HepG2 (cell line): ENCODE data around the gene TMEM156.

ENCODE experiments used
- CHD2 ChIP-seq: IDR thresholded peaks from 2 replicates; pipeline ENCODE4 v1.6.1; 2011; ENCODE audit warnings: low read depth, low read length, improper control_type of control experiment
- HDAC6 ChIP-seq: fragments of 200-600 bp; sonication (generic); IDR thresholded peaks from 2 replicates; pipeline ENCODE4 v1.7.0; 2017; ENCODE audit warnings: mild to moderate bottlenecking, antibody characterized with exemption, low read length, low read depth
- JUND ChIP-seq: sonication (generic); formaldehyde crosslinking; IDR thresholded peaks from 2 replicates; pipeline ENCODE4 v1.8.0; 2022; ENCODE audit warnings: mild to moderate bottlenecking, missing genetic modification reagents
- POLR2AphosphoS5 ChIP-seq: IDR thresholded peaks from 2 replicates; pipeline ENCODE4 v1.6.1; 2012; ENCODE audit warnings: low read depth, low read length
- RFX3 ChIP-seq: IDR thresholded peaks from 2 replicates; pipeline ENCODE4 v1.6.1; 2016; ENCODE audit warnings: missing biosample characterization, missing genetic modification reagents
- SP2 ChIP-seq: sonication (generic); formaldehyde crosslinking; IDR thresholded peaks from 2 replicates; pipeline ENCODE4 v1.5.1; 2020; ENCODE audit warnings: mild to moderate bottlenecking, missing genetic modification reagents
- ZNF354B ChIP-seq: sonication (generic); formaldehyde crosslinking; IDR thresholded peaks from 2 replicates; pipeline ENCODE4 v1.8.0; 2022; ENCODE audit warnings: mild to moderate bottlenecking, missing genetic modification reagents
- TF ChIP-seq, protein P1 (sequence below): sonication (generic); formaldehyde crosslinking; IDR thresholded peaks from 2 replicates; pipeline ENCODE4 v1.8.1; 2022; ENCODE audit warnings: mild to moderate bottlenecking, missing genetic modification reagents
- TF ChIP-seq, protein P2 (sequence below): sonication (generic); formaldehyde crosslinking; IDR thresholded peaks from 2 replicates; pipeline ENCODE4 v1.5.0; 2020; ENCODE audit warnings: mild to moderate bottlenecking, missing genetic modification reagents, moderate library complexity
- TF ChIP-seq, protein P3 (sequence below): sonication (generic); formaldehyde crosslinking; IDR thresholded peaks from 2 replicates; pipeline ENCODE4 v1.8.0; 2022; ENCODE audit warnings: missing genetic modification reagents, mild to moderate bottlenecking, moderate library complexity, borderline replicate concordance

DNA sequence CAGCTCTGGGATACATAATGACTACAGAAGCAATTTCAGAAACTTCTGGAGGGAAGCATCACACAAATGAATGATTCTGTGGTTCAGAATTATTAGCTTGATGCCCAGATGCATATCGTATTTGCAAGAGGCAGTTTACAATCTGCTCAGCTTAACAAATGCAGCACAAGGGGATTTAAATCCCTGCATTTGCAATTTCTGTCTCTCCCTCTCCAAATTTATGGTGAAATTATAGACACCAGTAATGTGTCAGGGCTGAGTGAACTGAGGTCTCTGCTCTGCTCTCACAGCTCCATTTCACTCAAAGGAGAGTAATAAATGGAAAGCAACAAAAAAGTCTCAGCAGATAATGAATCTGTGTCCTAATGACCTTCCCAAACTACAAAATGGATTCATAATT lies 80.2 kb downstream of the TMEM156 start:
- TF ChIP-seq, protein P1, sequence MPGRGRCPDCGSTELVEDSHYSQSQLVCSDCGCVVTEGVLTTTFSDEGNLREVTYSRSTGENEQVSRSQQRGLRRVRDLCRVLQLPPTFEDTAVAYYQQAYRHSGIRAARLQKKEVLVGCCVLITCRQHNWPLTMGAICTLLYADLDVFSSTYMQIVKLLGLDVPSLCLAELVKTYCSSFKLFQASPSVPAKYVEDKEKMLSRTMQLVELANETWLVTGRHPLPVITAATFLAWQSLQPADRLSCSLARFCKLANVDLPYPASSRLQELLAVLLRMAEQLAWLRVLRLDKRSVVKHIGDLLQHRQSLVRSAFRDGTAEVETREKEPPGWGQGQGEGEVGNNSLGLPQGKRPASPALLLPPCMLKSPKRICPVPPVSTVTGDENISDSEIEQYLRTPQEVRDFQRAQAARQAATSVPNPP: no peak
- TF ChIP-seq RFX3 (CRISPR knock-in tag) (no peak), HDAC6 (no peak), CHD2 (no peak), ZNF354B (no peak), POLR2AphosphoS5 (no peak), JUND (CRISPR knock-in tag) (no peak), SP2 (no peak)
- TF ChIP-seq, protein P2, sequence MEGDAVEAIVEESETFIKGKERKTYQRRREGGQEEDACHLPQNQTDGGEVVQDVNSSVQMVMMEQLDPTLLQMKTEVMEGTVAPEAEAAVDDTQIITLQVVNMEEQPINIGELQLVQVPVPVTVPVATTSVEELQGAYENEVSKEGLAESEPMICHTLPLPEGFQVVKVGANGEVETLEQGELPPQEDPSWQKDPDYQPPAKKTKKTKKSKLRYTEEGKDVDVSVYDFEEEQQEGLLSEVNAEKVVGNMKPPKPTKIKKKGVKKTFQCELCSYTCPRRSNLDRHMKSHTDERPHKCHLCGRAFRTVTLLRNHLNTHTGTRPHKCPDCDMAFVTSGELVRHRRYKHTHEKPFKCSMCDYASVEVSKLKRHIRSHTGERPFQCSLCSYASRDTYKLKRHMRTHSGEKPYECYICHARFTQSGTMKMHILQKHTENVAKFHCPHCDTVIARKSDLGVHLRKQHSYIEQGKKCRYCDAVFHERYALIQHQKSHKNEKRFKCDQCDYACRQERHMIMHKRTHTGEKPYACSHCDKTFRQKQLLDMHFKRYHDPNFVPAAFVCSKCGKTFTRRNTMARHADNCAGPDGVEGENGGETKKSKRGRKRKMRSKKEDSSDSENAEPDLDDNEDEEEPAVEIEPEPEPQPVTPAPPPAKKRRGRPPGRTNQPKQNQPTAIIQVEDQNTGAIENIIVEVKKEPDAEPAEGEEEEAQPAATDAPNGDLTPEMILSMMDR (CRISPR knock-in tag): no peak
- TF ChIP-seq, protein P3, sequence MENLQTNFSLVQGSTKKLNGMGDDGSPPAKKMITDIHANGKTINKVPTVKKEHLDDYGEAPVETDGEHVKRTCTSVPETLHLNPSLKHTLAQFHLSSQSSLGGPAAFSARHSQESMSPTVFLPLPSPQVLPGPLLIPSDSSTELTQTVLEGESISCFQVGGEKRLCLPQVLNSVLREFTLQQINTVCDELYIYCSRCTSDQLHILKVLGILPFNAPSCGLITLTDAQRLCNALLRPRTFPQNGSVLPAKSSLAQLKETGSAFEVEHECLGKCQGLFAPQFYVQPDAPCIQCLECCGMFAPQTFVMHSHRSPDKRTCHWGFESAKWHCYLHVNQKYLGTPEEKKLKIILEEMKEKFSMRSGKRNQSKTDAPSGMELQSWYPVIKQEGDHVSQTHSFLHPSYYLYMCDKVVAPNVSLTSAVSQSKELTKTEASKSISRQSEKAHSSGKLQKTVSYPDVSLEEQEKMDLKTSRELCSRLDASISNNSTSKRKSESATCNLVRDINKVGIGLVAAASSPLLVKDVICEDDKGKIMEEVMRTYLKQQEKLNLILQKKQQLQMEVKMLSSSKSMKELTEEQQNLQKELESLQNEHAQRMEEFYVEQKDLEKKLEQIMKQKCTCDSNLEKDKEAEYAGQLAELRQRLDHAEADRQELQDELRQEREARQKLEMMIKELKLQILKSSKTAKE (CRISPR knock-in tag): no peak
